ENCODE measurements around the gene SMARCB1.

DNA sequence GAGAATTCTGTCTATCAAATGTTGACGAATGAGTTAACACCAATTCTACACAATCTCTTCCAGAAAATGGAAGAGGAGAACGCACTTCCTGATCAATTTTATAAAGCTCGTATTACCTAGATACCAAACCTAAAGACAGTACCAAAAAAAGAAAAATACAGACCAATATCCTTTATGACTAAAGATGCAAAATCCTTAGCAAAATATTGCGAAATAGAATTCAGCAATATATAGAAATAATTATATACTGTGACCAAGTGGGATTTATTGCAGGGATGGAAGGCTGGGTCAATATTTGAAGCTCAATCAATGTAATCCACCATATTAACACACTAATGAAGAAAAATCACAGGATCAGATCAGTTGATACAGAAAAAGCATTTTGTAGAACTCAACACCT is 25.6 kb downstream of the SMARCB1 start:
- TF ChIP-seq, protein P1, sequence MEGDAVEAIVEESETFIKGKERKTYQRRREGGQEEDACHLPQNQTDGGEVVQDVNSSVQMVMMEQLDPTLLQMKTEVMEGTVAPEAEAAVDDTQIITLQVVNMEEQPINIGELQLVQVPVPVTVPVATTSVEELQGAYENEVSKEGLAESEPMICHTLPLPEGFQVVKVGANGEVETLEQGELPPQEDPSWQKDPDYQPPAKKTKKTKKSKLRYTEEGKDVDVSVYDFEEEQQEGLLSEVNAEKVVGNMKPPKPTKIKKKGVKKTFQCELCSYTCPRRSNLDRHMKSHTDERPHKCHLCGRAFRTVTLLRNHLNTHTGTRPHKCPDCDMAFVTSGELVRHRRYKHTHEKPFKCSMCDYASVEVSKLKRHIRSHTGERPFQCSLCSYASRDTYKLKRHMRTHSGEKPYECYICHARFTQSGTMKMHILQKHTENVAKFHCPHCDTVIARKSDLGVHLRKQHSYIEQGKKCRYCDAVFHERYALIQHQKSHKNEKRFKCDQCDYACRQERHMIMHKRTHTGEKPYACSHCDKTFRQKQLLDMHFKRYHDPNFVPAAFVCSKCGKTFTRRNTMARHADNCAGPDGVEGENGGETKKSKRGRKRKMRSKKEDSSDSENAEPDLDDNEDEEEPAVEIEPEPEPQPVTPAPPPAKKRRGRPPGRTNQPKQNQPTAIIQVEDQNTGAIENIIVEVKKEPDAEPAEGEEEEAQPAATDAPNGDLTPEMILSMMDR (IDR thresholded peaks at IDR 0.05) = no peak
- TF ChIP-seq EP300 (IDR thresholded peaks at IDR 0.05; ENCODE audit: low read depth) = no peak

Data from transverse colon (tissue), 3 donors.